ENCODE measurements around the gene ZNF580. TPM values are rescaled to one million over a fixed set of nuclear protein-coding genes. Genes with fewer than 3 reads are reported as not detected.

The ZNF580 gene
- total and polyA plus RNA-seq, 9 of the 15 experiments (the other 6 are each of a cell fraction or from before 2014, with no cell fraction given), result 2.3 to 47.4 (median 6.0) TPM

DNA sequence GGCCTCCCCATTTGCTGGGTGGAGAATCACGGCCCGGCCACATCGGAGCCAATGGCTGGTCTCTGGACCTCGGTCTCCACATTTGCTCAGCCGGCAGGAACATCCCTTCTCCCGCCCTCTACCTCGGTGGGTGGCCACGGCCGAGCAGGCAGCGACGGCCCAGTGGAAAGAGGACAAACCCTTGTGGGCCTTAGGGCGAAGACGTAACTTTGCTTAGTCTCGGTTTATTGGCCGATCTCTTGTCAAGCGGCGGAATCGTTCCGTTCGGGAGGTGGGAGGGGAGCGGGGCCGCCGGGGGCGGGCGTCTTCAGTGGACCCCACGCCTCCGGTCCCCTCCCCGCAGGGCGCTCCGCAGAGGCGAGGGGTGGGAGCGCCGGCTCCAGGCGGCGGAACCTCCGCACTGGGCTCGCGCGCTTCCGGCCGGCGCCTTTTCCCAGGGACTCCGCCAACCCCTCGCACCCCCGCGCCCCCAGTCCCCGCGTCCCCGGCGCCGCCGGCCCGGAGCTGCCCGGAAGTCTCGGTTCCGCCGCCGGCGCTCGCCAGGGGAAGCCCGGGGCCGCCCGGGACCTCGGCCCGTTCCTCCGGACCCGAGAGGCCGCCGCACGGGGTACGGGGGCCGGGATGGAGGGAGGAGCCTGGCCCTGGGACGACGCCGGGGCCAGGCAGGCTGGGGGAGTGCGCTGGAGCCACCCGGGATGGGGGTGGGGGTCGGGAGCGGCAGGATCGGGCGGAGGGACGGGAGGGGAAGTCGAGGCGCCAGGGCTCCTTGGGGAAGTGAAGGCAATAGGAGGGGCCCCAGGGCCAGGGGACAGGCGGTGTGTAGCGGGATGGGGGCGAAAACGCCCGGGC lies at the start of gene ZNF580 (continued):
- TF ChIP-seq, protein P1, sequence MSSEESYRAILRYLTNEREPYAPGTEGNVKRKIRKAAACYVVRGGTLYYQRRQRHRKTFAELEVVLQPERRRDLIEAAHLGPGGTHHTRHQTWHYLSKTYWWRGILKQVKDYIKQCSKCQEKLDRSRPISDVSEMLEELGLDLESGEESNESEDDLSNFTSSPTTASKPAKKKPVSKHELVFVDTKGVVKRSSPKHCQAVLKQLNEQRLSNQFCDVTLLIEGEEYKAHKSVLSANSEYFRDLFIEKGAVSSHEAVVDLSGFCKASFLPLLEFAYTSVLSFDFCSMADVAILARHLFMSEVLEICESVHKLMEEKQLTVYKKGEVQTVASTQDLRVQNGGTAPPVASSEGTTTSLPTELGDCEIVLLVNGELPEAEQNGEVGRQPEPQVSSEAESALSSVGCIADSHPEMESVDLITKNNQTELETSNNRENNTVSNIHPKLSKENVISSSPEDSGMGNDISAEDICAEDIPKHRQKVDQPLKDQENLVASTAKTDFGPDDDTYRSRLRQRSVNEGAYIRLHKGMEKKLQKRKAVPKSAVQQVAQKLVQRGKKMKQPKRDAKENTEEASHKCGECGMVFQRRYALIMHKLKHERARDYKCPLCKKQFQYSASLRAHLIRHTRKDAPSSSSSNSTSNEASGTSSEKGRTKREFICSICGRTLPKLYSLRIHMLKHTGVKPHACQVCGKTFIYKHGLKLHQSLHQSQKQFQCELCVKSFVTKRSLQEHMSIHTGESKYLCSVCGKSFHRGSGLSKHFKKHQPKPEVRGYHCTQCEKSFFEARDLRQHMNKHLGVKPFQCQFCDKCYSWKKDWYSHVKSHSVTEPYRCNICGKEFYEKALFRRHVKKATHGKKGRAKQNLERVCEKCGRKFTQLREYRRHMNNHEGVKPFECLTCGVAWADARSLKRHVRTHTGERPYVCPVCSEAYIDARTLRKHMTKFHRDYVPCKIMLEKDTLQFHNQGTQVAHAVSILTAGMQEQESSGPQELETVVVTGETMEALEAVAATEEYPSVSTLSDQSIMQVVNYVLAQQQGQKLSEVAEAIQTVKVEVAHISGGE (CRISPR knock-in tag; IDR thresholded peaks at IDR 0.05), result peak; percentile 91 to 99 (median 96)
- TF ChIP-seq FOXJ2 (tag; IDR thresholded peaks at IDR 0.05) (0 out of 2 replicates have a peak, but pooled peaks have one; percentile 36), TBL1XR1 (IDR thresholded peaks at IDR 0.05; ENCODE audit: low read length in 2 of 2) (no peak), CBX8 (IDR thresholded peaks at IDR 0.05; ENCODE audit: borderline replicate concordance, extremely low read depth, low read depth, low read length, poor library complexity, severe bottlenecking) (no peak), LARP7 (IDR thresholded peaks at IDR 0.05) (no peak; the same call in 1 of the 2 replicates), LEF1 (IDR thresholded peaks at IDR 0.05) (no peak), ZFX (CRISPR knock-in tag; IDR thresholded peaks at IDR 0.05) (peak; percentile 62; the same call in 1 of the 2 replicates), GABPA (tag; conservative IDR thresholded peaks at IDR 0.05; ENCODE audit: low read depth) (peak; percentile 91), DNMT1 (IDR thresholded peaks at IDR 0.05) (no peak), SUPT5H (IDR thresholded peaks at IDR 0.05) (peak; percentile 23; the same call in 1 of the 2 replicates), BCL6 (CRISPR knock-in tag; IDR thresholded peaks at IDR 0.05) (no peak)
- TF ChIP-seq, protein P2, sequence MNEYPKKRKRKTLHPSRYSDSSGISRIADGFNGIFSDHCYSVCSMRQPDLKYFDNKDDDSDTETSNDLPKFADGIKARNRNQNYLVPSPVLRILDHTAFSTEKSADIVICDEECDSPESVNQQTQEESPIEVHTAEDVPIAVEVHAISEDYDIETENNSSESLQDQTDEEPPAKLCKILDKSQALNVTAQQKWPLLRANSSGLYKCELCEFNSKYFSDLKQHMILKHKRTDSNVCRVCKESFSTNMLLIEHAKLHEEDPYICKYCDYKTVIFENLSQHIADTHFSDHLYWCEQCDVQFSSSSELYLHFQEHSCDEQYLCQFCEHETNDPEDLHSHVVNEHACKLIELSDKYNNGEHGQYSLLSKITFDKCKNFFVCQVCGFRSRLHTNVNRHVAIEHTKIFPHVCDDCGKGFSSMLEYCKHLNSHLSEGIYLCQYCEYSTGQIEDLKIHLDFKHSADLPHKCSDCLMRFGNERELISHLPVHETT (CRISPR knock-in tag; conservative IDR thresholded peaks at IDR 0.05 in 1 of 2, IDR thresholded peaks at IDR 0.05 in 1 of 2), result peak in 1 of 2 experiments; percentile 95; a peak in 2 of 4 replicates
- TF ChIP-seq, protein P3, sequence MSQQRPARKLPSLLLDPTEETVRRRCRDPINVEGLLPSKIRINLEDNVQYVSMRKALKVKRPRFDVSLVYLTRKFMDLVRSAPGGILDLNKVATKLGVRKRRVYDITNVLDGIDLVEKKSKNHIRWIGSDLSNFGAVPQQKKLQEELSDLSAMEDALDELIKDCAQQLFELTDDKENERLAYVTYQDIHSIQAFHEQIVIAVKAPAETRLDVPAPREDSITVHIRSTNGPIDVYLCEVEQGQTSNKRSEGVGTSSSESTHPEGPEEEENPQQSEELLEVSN (IDR thresholded peaks at IDR 0.05; ENCODE audit: borderline replicate concordance in 1 of 2, extremely low read depth in 1 of 2, insufficient read depth in 1 of 2, insufficient read length in 1 of 2, low read depth in 1 of 2, low read length in 1 of 2, poor library complexity in 1 of 2, severe bottlenecking in 1 of 2), result peak in 1 of 2 experiments; percentile 87
- TF ChIP-seq, protein P4, sequence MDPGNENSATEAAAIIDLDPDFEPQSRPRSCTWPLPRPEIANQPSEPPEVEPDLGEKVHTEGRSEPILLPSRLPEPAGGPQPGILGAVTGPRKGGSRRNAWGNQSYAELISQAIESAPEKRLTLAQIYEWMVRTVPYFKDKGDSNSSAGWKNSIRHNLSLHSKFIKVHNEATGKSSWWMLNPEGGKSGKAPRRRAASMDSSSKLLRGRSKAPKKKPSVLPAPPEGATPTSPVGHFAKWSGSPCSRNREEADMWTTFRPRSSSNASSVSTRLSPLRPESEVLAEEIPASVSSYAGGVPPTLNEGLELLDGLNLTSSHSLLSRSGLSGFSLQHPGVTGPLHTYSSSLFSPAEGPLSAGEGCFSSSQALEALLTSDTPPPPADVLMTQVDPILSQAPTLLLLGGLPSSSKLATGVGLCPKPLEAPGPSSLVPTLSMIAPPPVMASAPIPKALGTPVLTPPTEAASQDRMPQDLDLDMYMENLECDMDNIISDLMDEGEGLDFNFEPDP (CRISPR knock-in tag; IDR thresholded peaks at IDR 0.05), result no peak
